ENCODE results near the gene TMA16.

DNA sequence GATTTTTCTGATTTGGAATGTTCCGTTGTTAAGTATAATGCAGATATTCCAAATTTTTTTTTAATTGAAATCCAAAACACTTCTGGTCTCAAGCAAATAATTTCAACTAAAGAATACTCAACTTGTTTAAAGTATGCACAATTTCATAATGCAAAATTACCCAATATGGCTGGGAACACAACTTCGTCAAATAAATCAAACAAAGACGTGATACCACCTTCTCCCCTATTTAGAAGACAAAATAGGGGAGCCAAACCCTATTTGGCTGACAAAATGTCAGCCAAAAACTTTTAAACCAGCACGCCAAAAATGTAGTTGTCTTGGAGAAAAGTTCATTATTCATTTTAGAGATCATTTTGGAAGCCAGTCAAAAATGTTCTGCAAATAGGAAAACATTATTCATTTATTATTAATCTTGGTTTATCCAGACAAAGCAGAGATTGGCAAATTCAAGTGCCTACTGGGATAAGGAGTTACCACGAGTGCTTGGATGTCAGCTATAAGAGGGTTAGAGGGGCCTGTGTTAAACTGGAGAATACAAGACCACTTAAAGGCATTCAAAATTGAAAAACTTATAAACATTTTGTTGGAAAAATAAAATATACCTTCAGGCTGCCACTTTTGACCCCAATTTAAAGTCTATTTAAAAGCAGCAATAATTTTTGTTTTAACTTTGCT, 17.6 kb upstream of the TMA16 start:
- TF ChIP-seq POLR2A (IDR thresholded peaks at IDR 0.05) (no peak), CTCF (IDR thresholded peaks at IDR 0.05) (no peak), EP300 (IDR thresholded peaks at IDR 0.05) (no peak)

Data from stomach (tissue), 4 donors.